Measurements from ENCODE around the gene IFT52.
"Not testable (repeated sequence)": the region's sequence is repeated elsewhere in the genome, so short reads cannot be mapped to it uniquely, and the experiment has no call there.

IFT52 gene

DNA sequence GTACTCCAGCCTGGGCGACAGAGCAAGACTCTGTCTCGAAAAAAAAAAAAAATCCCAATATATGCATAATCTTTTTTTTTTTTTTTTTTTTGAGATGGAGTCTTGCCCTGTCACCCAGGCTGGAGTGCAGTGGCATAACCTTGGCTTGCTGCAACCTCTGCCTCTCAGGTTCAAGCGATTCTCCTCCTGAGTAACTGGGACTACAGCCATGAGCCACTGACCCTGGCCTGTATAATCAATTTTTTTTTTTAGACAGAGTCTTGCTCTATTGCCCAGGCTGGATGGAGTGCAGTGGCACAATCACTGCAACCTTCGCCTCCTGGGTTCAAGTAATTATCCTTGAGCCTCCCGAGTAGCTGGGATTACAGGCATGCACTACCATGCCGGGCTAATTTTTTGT is 64.4 kb downstream of the IFT52 start:
- not testable (repeated sequence) for DNase-seq

GRCh38 chr20:43655937-43656336 is 65.2 kb downstream of the IFT52 start:
- DNase-seq: no peak

- no peak for DNase-seq
Observed at GRCh38 chr20:43658069-43658722, 67.5 kb downstream of the IFT52 start.

DNA sequence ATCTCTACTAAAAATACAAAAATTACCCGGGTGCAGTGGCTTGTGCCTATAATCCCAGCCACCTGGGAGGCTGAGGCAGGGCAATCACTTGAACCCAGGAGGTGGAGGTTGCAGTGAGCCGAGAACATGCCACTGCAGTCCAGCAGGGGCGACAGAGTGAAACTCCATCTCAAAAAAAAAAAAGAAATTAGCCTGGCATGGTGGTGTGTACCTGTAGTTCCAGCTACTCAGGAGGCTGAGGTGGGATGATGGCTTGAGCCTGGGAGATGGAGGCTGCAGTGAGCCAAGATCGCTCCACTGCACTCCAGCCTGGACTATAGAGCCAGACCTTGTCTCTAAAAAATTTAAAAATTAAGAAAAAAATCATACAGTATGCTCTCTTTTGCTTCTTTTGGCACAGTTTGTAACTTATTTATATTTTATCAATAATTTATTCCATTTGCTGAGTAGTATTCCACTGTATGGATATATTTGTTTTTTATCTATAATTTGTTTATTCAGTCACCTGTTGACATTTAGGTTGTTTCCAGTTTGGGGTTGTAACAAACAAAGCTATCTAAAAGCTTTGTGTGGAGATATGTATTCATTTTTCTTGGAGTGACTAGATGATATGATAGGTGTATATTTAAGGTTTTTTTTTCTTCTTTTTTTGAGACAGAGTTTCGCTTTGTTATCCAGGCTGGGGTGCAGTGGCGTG is 68.1 kb downstream of the IFT52 start:
- no peak for DNase-seq

GRCh38 chr20:43662943-43663655 is 72.4 kb downstream of the IFT52 start:
- no peak for DNase-seq

DNA sequence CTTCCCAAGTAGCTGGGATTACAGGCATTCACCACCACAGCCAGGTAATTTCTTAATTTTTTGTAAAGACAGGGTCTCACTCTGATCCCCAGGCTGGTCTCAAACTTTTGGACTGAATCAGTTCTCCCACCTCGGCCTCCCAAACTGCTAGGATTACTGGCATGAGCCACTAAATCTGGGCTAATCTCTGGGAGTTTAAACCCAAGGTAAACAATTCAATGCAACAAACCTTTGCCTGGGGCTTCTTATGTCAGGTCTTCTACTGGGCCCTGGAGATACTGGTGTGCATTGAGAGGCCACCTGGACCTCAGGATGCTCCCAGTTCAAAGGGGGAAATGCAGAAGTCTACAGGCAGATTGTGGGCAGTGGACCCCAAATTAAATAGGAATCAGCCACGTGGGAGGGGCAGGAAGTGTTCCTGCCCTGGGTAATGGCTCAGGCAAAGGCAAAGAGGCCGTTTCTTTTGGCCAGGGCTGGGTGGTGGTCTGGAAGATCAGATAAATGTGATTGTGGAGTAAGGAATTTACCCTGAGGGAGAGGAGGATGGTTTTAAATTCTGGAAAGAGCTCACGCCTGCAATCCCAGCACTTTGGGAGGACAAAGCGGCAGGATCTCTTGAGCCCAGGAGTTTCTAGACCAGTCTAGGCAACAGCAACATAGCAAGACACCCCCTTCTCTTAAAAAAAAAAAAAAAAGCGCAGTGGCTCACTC is 74.9 kb downstream of the IFT52 start:
- no peak for DNase-seq

GRCh38 chr20:43666376-43667328 is 75.9 kb downstream of the IFT52 start, which contains the start of gene MYBL2:
Gene MYBL2 (plus strand): TSS chr20:43667114. CDS start chr20:43667284, 170 bp downstream.
- DNase-seq: peak; percentile 81

- peak; percentile 55 for DNase-seq
Observed at GRCh38 chr20:43667341-43668132, 76.8 kb downstream of the IFT52 start.

DNA sequence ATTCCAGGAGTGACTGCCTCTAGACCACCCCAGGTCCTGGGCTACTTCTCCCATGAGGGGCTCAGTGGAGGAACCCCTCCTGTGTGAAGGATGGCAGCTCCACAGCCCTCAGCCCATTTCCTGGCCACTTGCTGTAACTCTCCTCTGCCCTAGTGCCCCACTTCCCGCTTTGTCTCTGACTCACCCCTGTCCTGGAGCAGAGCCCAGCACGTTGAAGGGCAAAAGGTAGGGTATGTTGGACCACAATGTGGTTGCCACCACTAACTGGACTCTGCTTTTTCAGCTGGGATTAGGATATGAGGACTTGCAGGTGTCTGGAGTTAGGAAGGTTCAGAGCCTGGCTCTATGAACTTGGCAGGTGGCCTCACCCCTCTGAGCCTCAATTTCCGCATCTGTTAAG is 78.6 kb downstream of the IFT52 start:
- DNase-seq: no peak

- DNase-seq: no peak
Observed at GRCh38 chr20:43670423-43670822, 79.7 kb downstream of the IFT52 start.

- no peak for DNase-seq
Observed at GRCh38 chr20:43676368-43676767, 85.6 kb downstream of the IFT52 start.

DNA sequence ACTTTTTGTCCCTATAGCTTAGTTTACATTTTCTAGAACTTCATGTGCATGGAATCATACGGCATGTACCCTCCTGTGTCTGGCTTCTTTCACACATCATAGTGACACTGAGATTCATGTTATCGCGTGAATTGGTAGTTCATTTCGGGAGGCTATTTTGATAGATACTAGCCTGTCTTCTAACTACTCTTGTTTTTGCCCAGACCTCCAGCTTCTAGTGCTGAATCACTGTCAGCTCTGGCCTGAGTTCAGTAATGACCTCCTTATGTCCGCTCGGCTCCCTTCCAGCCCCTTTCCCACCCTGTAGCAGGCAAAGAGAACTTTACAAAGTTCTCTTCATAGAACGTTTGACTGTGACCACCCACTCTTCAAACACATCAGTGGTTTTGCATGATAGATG is 90.2 kb downstream of the IFT52 start:
- DNase-seq: no peak

DNA sequence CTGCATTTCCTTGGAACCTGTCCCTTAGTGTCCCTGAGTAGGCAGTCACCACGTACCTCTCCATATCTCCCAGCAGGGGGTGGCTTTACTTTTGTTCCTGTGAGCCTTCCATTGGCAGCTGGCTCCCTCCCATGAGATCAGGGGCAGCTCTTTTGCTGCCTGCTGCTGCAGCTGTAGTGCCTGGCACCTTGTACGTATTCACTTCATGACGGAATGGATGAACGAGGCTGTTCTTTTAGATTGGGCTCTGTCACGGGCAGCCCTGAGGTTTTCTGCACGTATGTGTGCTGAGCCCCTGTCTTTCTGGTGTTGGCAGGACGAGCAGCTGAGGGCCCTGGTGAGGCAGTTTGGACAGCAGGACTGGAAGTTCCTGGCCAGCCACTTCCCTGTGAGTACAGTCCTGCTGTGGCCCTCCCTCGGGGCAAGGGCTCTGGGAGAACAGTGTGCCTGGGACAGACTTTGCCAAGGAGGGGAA is 90.8 kb downstream of the IFT52 start:
- peak; percentile 97 for DNase-seq

GRCh38 chr20:43681991-43682410 is 91.3 kb downstream of the IFT52 start:
- DNase-seq: peak; percentile 88

- DNase-seq: no peak
Observed at GRCh38 chr20:43682446-43682845, 91.7 kb downstream of the IFT52 start.

GRCh38 chr20:43686820-43687219 is 96.1 kb downstream of the IFT52 start:
- DNase-seq: no peak

- no peak for DNase-seq
Observed at GRCh38 chr20:43689165-43689564, 98.4 kb downstream of the IFT52 start.

DNA sequence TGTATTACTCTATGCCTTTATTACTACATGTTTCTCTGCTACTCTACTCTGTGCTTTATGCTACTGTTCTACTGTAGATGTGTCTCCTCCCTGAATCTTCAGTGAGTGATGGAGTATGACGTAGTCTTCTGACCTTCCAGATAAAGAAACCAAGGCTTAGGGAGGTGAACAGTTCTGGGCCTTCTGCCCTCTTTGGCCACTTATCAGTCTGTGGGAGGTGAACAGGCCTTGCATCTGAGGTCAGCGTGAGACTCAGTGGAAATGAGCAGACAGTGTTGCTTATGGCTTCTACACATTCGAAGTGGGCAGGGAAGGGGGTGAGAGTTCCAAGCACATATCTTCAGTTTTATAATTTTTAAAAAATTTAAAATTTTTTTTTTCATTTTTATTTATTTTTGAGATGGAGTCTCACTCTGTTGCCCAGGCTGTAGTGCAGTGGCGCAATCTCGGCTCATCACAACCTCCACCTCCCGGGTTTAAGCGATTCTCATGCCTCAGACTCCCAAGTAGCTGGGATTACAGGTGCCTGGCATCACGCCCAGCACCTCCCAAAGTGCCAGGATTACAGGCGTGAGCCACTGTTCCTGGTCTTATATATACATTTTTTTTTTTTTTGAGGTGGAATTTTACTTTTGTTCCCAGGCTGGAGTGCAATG is 100.3 kb downstream of the IFT52 start:
- no peak for DNase-seq

DNA sequence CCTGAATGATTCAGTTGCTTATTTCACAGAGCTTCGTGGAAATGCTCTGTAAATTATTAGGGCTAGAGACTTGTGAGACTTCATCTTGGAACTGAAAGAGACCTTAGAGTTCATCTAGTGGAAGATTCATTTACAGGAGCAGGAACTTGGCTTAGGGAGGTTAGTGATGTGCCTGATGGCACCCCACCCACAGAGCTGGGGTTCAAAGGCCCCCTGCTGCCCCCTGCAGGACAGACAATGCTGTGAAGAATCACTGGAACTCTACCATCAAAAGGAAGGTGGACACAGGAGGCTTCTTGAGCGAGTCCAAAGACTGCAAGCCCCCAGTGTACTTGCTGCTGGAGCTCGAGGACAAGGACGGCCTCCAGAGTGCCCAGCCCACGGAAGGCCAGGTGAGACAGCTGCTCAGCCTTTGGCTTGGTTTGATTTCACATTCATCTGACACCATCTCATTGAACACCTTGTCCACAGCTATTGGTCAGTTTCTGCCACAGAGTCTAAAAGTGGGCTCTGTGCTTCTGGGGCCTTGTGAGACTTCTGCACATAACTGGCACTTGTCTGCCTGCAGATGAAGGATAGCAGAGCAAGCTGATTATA is 101.3 kb downstream of the IFT52 start:
- DNase-seq: peak; percentile 43

DNA sequence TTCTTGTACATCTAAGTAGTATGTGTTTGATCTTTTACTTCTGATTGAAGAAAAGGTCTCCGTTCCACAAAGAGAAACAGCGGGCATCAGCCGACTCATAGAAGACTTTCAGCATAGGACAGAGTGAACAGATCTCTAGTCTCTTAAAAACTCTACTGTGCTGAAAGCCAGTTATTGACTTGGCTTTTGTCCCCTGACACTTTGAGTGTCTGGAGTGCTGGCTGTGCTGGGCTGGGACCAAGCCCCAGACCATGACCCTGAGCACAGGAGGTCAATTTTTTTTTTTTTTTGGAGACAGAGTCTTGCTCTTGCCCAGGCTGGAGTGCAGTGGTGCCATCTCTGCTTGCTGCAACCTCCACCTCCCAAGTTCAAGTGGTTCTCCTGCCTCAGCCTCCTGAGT is 104.0 kb downstream of the IFT52 start:
- DNase-seq: no peak
